SIG-M5 treated with dmso at 0.1 percent for 504 hours (cell line): ENCODE measurements around the gene INPP5K.
"Not testable (repeated sequence)": the region's sequence is repeated elsewhere in the genome, so short reads cannot be mapped to it uniquely, and the experiment has no call there.

Experiments used
- DNase-seq: peaks from one replicate; lab custom pipeline; 2025; ENCODE audit not compliant: unreplicated experiment; lab: John Stamatoyannopoulos, UW

Gene INPP5K

DNA sequence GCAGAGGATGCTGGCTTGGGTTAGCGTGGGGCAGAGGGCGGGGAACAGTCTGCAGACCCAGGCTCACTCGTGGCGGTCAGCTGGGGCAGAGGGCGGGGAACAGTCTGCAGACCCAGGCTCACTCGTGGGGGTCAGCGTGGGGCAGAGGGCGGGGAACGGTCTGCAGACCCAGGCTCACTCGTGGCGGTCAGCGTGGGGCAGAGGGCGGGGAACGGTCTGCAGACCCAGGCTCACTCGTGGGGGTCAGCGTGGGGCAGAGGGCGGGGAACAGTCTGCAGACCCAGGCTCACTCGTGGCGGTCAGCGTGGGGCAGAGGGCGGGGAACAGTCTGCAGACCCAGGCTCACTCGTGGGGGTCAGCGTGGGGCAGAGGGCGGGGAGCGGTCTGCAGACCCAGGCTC, 7.7 kb downstream of the INPP5K start:
- not testable (repeated sequence) for DNase-seq

DNA sequence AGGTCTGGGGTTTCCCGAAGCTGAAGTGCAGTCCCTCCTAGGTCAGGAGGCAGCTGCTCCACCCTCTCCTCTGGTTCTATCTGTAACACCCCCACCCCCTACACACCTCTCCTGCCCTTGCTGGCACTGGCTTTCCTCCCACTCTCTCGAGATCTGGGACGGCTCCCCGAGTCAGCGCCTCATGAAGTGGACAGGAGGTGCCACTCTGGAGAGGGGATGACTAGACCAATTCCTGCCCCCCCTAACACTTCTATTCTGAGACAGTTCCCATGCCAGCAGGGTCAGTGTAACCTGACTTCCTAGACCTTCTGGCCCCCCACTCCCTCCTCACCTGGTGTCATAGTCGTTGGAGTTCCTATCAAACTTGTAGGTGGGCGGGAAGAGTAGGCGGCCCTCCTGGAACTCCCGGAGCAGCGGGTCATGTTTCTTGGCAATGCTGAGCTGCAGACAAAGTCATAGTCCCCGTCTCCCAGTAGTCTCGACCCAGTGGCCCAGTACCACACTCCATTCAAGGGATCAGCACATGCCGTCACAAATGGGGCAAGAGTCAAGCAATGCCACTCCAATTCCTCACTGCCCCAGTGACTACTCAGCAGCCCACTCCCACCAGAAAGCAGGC, 9.7 kb downstream of the INPP5K start:
- no peak for DNase-seq

DNA sequence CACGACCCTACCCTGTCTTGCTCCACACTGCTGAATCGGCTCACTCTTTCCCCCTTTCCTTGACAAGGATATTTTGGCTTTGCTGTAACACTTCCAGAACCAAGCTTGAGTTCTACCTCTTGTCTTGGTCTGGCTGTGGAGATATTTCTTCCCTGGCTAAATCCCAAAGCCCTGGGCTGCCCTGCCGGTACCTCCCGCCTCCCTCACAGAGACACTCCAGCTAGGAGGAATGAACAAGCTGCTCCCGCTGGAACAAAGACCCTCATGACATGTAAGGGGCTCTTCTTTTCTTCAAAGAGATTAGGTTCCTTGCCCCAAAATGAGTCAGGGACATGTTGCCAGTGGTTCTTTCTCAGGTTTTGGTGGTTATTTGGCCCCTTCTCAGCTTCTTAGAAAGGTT, 10.8 kb downstream of the INPP5K start:
- DNase-seq, result no peak

DNA sequence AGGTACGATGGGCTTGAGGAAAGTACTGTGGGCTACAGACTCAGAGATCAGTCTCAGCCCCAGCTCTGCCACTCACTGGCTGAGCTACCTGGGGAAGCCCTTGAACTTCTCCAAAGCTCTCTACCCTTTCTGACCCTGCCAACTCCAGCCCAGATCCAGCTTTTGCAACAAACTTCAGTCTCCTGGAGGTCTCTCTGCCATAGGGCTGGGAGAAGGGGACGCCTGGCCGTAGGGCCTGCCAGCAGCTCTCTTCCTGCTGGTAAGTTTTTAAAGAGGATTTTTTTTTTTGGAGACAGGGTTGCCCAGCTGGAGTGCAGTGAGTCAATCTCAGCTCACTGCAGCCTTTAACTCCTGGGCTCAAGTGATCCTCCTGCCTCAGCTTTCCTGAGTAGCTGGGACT, 11.5 kb downstream of the INPP5K start:
- DNase-seq, result no peak

DNA sequence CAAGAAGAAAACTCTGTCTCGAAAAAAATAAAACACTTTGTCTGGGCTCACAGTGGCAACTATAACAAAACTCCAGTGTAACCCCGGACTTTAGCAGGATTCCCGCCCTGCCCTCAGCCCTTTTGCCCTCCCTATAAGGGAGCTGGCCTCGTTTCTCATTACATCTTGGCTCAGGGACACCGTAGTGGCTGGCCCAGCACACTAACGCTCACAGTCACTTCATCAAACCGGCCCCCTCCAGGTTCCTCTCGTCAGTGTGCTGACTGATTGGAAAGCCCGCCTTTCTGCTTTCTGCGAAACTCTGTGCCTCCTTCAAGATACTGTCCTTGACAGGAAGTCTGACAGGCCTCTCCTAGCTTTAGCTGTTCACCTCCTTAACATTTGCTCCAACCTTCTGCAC, 12.7 kb downstream of the INPP5K start:
- no peak for DNase-seq

DNA sequence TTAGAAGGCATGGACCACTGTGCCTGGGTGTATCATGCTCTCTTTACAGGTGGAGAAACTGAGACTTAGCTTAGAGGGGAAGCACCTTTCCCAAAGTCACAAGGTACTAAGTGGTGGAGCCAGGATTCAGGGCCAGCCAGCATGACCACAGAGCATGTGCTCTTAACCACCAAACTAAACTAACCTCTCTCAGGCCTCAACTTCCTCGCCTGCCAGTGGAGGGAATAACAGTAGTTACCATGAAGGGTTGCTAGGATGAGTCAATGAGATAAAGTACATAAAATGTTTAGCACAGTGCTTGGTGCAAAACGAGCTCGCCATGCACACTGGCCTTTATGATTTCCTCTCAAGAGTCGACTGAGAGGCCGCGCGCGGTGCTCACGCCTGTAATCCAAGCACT, 17.5 kb downstream of the INPP5K start:
- DNase-seq, result no peak

DNA sequence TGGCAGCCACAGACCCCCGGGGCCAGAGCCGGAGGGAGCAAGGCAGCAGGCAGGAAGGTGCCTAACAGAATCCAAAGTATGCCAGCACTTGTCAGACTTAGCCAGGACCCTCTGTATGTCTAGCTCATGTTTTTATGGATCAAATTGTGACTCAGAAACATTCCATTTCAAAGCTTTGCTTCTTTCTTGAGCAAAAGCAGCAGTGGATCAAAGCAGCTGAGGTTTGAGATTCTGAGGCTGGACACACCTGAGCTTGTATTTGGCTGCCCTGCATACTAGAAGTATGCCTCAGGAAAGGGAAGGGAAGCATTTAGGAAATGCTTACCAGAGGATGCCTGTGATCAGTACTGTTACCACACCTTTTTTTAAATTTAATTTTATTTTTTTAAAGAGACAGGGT, 18.2 kb downstream of the INPP5K start:
- DNase-seq, result no peak

DNA sequence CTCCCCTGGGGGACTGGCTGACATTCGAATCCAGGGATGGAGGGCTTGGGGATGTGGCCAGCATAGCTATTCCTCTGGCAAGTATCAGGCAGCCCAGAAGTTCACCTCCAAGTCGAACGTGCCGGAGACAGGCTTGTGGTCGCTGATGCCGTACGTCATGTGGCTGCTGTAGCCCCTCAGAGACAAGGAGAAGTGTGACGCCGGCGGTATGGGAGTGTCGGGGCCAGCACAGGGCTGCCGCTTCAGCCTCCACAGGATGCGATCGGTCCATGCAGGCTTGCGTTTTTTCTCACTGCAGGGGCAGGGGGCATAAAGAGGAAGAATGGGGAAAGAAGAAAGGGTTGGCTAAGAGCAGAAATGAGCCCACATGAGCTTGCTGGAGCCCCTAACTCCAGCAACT, 18.6 kb downstream of the INPP5K start:
- DNase-seq, result no peak

DNA sequence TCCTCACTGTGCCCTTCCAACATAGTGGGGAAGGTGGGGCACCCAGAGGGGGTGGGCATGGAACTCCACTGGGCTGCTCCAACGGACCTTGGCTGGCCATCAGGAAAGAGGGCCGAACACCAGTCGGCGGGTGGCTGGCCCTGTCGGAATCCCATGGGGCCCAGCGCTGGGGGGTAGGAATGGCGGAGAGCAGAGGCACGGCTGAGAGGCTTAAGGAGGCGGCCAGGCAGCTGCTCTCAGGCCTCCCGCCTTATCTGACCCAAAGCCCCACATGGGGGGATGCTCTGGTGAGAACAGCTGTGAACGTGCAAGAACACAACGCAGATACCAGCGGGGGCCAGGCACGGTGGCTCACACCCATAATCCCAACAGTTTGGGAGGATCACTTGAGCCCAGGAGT, 19.5 kb downstream of the INPP5K start:
- no peak for DNase-seq

DNA sequence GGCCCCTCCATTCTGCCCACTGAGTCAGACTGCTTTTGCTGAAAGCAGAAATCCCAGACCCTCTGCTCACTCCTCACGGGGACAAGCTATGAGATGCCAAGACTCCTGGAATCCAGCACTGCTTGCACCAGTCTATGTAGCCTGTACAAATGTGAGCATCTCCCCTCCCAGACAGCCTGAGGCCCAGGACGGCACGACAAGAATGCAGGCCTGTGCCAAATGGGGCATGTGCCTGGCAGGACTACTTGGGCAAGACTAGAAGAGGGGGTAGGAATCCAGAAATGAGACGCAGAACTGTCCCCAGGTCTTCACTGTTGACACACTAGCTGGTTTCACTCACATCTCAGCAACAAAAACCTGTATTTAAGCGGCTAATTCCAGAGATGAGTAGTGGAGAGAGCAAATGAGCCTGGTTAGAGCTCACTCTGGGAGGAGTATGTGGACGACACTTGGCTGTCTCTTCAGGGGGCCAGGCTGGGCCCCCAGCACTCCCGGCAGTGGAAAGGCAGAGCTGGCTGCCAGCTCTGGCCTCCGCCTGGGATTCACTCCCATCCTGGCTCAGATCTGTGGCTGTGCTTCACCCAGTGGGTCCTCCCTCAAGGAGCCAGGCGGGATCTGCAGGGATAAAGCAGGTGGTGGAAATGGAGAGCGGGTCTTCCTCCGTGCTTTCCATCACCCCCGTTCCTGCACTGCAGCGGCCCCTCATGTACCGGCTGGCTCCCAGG, 21.0 kb downstream of the INPP5K start:
- DNase-seq, result no peak

DNA sequence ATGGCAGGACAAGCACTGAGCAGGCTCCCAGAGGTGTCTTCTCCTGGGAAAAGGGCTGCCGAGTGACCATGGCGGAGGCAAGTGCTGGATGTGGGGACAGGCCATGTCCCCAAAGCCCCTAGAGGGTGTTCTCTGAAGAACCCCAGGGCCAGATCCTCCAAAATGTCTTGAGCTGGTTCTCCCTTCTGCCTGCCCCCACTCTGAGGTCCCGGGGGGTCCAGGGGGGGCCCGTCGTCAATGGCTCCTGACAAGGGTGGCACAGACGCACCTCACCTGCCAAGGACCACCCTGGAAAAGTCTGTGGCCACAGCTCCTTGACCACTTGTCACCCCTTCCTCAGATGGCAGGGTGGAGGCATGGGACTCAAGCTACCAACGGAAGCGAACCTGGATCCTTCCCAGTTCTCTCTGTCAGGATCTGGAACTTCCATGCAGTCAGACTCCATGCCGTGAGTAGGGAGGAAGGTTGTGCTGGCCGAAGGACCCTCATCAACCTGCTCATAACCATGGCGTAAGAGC, 21.6 kb downstream of the INPP5K start:
- no peak for DNase-seq

DNA sequence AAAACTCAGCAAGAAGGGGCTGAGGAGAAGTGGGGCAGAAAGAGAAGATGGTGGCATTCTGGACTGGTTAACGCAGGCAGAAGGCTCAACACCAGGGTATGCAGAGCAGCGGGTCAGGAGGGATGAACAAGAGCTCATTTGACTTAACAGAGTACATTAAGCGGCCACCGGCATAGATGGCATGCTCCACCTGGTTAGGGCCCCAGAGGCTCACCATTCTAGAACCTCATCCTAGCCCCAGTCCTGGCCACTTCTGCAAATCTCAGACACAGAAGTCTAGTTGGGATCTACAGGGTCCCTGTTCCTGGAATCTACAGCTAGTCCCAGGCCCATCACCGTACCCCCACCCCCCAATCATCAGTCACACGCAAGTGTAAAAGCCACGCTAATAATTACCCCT, 22.2 kb downstream of the INPP5K start:
- DNase-seq, result no peak

DNA sequence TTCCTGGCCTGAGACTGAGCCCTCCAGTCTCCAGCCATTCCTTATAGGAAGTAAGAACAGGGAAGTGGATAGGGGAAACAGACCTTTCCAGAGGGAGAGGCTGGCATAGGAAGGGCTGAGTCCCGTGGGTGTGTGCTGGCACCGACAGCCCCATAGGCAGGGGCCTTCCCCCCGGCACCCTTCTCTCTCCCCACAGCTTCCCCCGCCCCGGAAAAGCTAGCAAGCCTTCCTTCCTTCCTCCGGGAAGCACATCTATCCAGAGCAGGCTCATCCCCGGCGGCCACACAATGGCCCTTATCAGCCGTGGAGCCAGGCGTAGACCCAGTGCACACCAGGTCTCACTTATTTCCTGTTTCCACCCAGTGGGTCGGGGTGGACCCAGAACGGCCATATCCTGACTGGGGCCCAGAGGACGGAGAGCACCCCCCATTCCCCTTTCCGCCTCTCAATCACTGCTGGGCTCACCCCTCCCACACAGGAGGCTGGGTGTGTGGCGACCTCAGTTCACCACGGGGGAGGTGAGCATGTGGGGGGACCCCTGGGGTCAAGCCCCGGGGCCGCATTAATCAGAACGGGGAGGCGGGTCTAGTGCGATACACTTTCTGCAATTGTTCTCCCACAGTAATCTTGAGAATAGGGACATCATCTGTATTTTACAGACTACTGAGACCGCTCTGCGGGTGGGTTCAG, 23.0 kb downstream of the INPP5K start:
- DNase-seq, result no peak

DNA sequence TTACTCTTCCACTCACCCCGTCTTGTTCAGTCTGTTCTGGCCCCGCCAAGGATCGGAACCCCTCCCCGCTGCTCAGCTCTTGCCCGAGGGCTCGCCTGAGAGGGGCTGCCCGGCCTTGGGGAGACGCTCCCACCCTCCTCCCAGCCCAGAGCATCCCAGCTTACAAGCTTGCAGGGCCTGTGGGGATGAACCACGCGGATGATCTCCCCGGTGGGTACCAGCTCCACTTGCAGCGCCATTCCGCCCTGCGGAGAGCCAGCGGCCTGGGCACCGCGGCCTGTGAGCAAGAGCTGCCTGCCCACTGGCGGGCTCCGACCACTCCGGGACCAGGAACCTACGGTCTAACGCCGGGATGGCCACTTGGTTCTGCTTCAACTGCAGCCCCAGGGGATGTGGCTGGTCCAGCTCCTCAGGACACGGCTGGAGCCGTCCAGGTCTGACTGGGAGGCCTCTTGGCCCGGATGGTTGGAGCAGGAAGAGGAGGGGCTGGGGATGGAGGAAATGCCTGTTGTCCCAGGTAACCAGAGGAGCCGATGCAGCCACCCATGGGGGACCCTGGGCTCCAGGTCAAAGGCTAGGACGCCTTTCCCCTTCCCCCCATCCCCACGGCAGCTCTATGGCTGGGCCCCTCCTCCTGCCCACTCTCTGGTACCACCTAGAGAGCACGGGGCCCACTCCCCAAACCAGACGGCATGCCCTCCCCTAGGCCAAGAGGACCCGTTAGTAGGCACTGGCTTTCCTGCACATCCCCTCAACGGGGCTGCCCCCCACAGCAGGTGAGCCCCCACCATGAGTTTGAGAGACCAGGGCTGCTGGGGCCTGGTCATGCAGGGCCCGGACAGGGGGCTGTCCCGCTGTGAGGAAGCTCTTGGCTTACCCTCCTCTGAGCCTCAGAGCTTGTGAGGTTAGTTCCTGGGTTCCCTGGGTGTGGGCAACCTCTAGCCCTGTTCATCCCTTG, 23.9 kb downstream of the INPP5K start, which contains the start of gene MYO1C:
TSS of gene MYO1C (minus strand) at position 438 of the 958 bp plus-strand sequence. CDS start at position 239, 199 bp downstream.
- no peak for DNase-seq

DNA sequence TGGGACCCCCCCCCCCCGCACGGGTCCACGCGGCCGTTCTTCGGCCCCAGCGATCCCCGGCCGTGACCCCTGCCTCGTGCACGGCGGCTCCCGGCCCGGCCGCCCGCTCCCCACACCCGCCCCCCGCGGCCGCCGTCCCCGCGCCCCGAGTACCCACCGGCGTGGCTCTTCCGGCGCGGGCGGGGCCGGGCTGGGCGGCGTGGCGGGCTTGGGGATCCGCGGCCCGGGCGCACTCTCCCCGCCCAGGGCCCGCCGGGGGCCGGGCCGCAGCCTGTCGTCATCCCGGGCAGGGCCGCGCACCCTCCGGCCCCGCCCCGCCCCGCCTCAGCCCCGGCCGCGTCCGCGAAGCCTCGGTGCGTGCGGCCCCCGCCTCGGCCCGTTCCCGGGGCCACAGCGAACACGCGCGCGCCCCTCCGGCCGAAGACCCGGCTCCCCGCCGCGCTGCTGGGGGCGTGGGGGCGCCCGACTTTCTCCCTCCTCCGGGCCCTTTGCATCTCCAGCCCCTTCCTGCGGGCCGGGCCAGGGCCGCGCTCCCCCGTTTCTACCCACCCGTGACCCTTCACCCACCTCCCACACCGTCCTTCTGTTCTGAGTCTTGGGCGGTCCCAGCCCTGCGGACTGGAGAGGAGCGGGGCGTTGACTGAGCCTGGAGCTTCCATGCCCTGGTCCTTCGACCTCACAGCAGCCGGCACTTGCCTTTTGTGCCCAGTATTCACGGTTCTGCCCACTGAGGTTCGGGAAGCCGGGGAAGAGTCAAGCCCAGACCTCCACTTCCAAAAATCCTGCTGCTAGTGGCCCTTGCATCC, 24.8 kb downstream of the INPP5K start:
- DNase-seq, result peak; percentile 29

DNA sequence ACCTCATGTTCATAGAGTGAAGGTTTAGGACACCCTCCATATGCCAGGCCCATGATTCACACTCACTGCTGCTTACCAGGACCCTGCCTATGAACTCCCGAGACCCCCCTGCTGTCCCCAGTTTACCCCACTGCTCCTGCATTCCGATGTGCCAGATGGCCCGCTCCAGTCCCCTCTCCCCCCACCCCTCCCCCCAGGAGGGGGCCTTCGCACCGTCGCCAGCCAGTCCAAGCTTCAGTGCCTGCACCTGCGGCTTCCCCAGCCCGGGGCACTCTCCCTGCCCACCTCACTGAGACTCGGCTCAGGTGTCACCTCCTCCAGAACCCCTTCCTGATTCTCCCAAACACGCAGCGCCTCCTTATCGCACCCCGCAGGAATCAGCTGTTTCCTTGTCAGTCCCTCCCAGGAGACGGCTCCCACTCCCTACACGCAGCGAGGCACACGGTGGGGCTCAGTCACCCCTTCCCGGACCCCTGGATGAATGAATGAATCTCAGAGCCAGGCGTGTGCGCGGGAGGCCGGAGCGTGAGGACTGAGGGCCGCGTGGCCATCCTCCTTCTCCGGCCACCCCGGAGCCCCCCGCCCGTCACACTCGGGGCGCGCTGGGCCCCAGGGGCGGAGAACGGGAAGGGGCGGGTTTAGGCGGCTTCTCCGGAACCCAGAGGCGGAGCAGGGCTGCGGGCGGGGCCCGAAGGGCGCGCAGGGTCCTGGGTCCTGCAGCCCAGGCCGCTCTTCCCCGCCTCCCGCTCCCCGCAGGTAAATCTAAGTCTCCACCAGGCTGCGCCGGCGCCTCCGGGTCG, 25.6 kb downstream of the INPP5K start:
- DNase-seq, result peak; percentile 39

DNA sequence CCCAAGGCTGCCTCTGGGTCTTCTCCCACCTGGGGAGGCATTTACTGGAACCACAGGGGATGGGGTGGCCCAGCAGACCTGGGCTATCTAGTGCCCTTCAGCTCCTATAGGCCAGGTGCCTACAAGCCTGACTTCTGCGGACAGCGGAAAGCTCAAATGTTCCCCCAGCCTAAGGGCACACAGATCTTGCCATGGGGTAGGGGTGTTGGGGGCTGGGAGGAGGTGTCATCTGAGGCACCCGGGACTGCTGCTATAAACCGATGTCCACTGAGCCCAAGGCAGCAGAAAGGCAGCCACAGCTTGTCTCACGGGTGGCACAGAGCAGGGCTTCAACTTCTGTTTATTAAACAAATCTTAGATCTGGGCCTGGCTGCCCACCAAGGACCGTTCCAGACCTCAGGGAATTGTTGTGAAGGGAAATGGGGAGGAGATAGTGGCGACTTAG, 27.6 kb downstream of the INPP5K start:
- DNase-seq, result no peak

DNA sequence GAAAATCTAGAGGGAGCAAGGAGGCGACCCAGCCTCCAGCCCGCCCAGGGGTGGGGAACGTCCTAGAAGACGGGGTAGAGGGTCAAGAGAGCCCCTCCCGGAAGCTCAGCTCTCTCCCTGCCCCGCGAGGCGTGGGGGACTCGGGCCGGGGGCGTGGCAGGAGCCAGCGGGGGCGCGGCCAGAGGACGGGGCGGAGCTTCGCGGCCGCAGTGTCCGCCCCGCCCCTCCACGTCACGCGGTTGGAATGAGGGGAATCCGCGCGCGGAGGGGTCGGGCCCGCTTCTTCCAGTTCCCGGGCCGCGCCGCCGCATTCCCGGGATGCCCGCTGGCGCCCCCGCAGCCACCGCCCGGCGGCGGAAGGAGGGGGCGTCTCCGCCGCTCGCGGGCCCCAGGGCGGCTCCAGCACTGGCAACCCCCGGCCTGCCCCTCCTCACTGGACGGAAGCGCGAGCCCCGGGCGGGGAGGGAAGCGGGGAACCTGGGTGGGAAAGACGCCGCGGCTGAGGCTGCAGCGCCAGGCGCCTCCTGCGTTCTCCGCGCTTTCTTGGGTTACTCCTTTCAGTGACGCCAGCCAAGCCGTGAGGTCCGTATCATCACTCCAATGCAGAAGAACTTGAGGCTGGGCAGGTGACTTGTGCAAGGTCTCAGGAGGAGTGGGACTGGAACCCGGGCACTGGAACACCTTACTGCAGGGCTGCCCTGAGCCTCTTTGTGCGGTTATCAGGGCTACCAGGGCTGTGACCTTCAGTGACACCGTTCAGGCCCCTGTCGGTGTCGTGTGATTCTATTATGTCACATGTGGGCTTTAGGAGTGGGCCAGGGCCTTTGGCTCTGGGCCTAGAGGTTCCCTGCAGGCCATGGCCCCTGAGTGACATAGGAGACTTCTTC, 28.2 kb downstream of the INPP5K start:
- peak; percentile 13 for DNase-seq
